K562 (cell line): ENCODE data around the gene RAB4B. TPM values are rescaled to one million over a fixed set of nuclear protein-coding genes. Genes with fewer than 3 reads are reported as not detected.

ENCODE experiments used
- CBFB ChIP-seq: sonication (generic); formaldehyde crosslinking; IDR thresholded peaks from 2 replicates; pipeline ENCODE4 v1.4.0; 2020; ENCODE audit warnings: mild to moderate bottlenecking, missing genetic modification reagents
- FOXM1 ChIP-seq, 2 experiments: fragments of 450-650 bp in 1 of 2; sonication (generic) in 1 of 2; formaldehyde crosslinking in 1 of 2; IDR thresholded peaks; 2 replicates each; pipeline versions ENCODE4 v1.6.1 to v1.9.0; 2017 to 2022; ENCODE audit warnings: low read depth in 2 of 2, mild to moderate bottlenecking in 2 of 2, missing genetic modification reagents in 1 of 2, moderate library complexity in 1 of 2
- MGA ChIP-seq: fragments of 450-650 bp; IDR thresholded peaks from 2 replicates; pipeline ENCODE4 v1.6.1; 2016; ENCODE audit warnings: mild to moderate bottlenecking, moderate library complexity
- ZNF592 ChIP-seq: fragments of 450-650 bp; IDR thresholded peaks from 2 replicates; pipeline ENCODE4 v1.6.1; 2017; ENCODE audit warnings: antibody characterized with exemption, mild to moderate bottlenecking
- polyA plus RNA-seq, 8 experiments: library from polyadenylated mRNA; depleted of rRNA in 4 of 8; stranded (reverse) in 5 of 8; unstranded in 3 of 8; fragments of >200 nt; fragmentation: Nextera tagmentation in 2 of 8; fragmentation: Illumina TruSeq in 1 of 8; extraction: Ambion mirVana in 2 of 8; extraction: Trizol in 1 of 8; gene quantifications; 2 replicates each; pipeline versions ENCODE4 v1.2.1 to v1.2.3, GENCODE V29; 2011 to 2014; ENCODE audit warnings: inconsistent platforms in 1 of 8, missing spikeins in 1 of 8
- total RNA-seq, 7 experiments: library from RNA; depleted of rRNA in 6 of 7; stranded (reverse); fragments of >200 nt in 6 of 7; fragmentation: Illumina TruSeq in 2 of 7; extraction: Trizol in 2 of 7; gene quantifications; 2 replicates each; pipeline versions ENCODE4 v1.2.1 to v1.2.3, GENCODE V29; 2011 to 2021; ENCODE audit warnings: low replicate concordance in 1 of 7

RAB4B gene
- total and polyA plus RNA-seq, 9 of the 15 experiments (the other 6 are each of a cell fraction or from before 2014, with no cell fraction given) = 0.28 to 20.4 (median 9.0) TPM

- TF ChIP-seq MGA (peak; percentile 46; the same call in 1 of the 2 replicates), CBFB (CRISPR knock-in tag) (no peak), ZNF592 (peak; percentile 72; the same call in 1 of the 2 replicates), FOXM1 (IDR thresholded peaks at IDR 0.05; ENCODE audit: low read depth) (no peak), FOXM1 (CRISPR knock-in tag; IDR thresholded peaks at IDR 0.05; ENCODE audit: low read depth) (no peak)
These were observed 53.7 kb downstream of the RAB4B start (continued) for GRCh38 chr19:40831502-40832430.
